OCI-LY1 (cell line): ENCODE data around the gene TBCE.

Experiments
- H2AFZ ChIP-seq: fragments of 200-600 bp; sonication (generic), shearing (Covaris generic); 2 replicates; pipeline ENCODE4 v1.6.0; 2014; ENCODE audit warnings: antibody characterized with exemption, mild to moderate bottlenecking, low read length
- H3F3A ChIP-seq: fragments of 200-600 bp; sonication (generic), shearing (Covaris generic); 2 replicates; pipeline ENCODE4 v1.6.0; 2014; ENCODE audit warnings: mild to moderate bottlenecking, antibody characterized with exemption, low read length, moderate library complexity; ENCODE audit not compliant: insufficient read depth
- H3K27ac ChIP-seq: fragments of 200-600 bp; sonication (generic); 2 replicates; pipeline ENCODE4 v1.5.1; 2014; ENCODE audit warnings: low read length, mixed run types, mild to moderate bottlenecking, low read depth; ENCODE audit not compliant: poor library complexity, severe bottlenecking
- H3K27me3 ChIP-seq: fragments of 200-600 bp; sonication (generic); 2 replicates; pipeline ENCODE4 v1.6.0; 2014; ENCODE audit warnings: antibody characterized with exemption, mild to moderate bottlenecking, low read length, moderate library complexity; ENCODE audit not compliant: insufficient read depth
- H3K36me3 ChIP-seq: fragments of 200-600 bp; sonication (generic); 2 replicates; pipeline ENCODE4 v1.6.1; 2014; ENCODE audit warnings: mild to moderate bottlenecking, antibody characterized with exemption, low read length, moderate library complexity, mixed read lengths; ENCODE audit not compliant: insufficient read depth
- H3K4me1 ChIP-seq: fragments of 200-600 bp; sonication (generic); 2 replicates; pipeline ENCODE4 v1.5.1; 2014; ENCODE audit warnings: mild to moderate bottlenecking, low read length, moderate library complexity; ENCODE audit not compliant: insufficient read depth, severe bottlenecking
- H3K4me2 ChIP-seq: fragments of 200-600 bp; sonication (generic), shearing (Covaris generic); 2 replicates; pipeline ENCODE4 v1.6.1; 2014; ENCODE audit warnings: low read length
- H3K4me3 ChIP-seq: fragments of 200-600 bp; sonication (generic); 2 replicates; pipeline ENCODE4 v1.5.1; 2014; ENCODE audit warnings: low read length, low read depth, mild to moderate bottlenecking, mixed read lengths; ENCODE audit not compliant: poor library complexity, severe bottlenecking
- H3K79me2 ChIP-seq: fragments of 200-600 bp; shearing (Covaris generic); 2 replicates; pipeline ENCODE4 v1.6.1; 2016; ENCODE audit warnings: mixed run types, low read length, mixed read lengths; ENCODE audit not compliant: insufficient read depth
- H3K9ac ChIP-seq: fragments of 200-600 bp; sonication (generic), shearing (Covaris generic); 2 replicates; pipeline ENCODE4 v1.6.1; 2014; ENCODE audit warnings: mild to moderate bottlenecking, low read length, mixed read lengths
- H3K9me2 ChIP-seq: fragments of 200-600 bp; sonication (generic), shearing (Covaris generic); 2 replicates; pipeline ENCODE4 v1.6.1; 2014; ENCODE audit warnings: low read depth, mild to moderate bottlenecking, low read length, mixed read lengths
- H3K9me3 ChIP-seq: fragments of 200-600 bp; shearing (Covaris generic); 2 replicates; pipeline ENCODE4 v1.6.1; 2014; ENCODE audit warnings: low read length, mixed read lengths
- H4K20me1 ChIP-seq: fragments of 200-600 bp; sonication (generic), shearing (Covaris generic); 2 replicates; pipeline ENCODE4 v1.6.0; 2016; ENCODE audit warnings: mild to moderate bottlenecking, low read length; ENCODE audit not compliant: insufficient read depth
- EZH2 ChIP-seq: fragments of 200-600 bp; sonication (generic), shearing (Covaris generic); IDR thresholded peaks from 2 replicates; pipeline ENCODE4 v1.8.0; 2017; ENCODE audit warnings: borderline replicate concordance, mixed run types, mild to moderate bottlenecking, antibody characterized with exemption, low read length, moderate library complexity, mixed read lengths
- TF ChIP-seq, protein P1 (sequence below): fragments of 200-600 bp; sonication (generic), shearing (Covaris generic); IDR thresholded peaks from 2 replicates; pipeline ENCODE4 v1.5.1; 2017; ENCODE audit warnings: mild to moderate bottlenecking, antibody characterized with exemption, low read length, moderate library complexity, mixed read lengths

The TBCE gene

DNA sequence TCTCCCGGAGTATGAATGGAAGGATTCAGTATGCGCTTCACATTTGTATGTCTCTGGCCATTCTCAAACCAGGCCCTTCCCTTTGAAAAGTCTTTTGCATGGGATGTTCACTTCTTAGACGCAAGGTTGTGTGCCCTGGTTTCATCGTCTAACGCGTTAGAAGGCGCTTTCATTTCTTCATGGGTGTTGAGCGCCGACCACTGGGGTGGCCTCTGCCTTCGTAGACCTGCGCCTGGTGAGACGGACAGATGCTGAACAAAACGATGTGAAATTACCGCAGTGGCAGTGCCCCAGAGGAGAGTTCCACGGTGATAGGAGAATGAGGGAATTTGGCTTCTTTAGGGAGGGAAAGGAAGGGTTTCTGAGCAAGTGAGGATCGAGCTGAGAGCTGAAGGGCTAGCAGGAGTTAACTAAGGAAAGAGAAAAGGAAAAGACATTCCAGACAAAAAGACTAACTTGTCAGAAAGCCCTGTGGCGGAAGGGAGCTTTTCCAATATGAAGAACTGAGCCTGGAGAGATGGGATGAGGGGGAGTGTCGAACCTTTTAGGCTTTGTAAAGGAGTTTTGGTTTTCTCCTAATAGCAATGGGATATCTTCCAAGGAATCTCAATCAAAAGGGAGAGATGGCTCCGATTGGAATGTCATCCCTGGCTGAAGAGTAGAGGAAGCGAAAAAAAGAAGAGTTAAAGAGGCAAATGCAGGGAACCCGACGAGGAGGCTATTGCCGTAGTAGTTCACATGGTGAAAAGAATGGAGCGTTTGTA, 37.9 kb upstream of the TBCE start:
- H3K27ac ChIP-seq, result peak overlapping the region; percentile 93
- H3K9me2 ChIP-seq, result no peaks in the 10 kb centered on the region
- no peaks in the 10 kb centered on the region for H4K20me1 ChIP-seq
- H3K4me1 ChIP-seq, result peaks cover 50% of the 10 kb centered on the region
- H3K79me2 ChIP-seq, result peaks cover 74% of the 10 kb centered on the region
- no peaks in the 10 kb centered on the region for H3K9me3 ChIP-seq
- no peak for TF ChIP-seq EZH2
- TF ChIP-seq, protein P1, sequence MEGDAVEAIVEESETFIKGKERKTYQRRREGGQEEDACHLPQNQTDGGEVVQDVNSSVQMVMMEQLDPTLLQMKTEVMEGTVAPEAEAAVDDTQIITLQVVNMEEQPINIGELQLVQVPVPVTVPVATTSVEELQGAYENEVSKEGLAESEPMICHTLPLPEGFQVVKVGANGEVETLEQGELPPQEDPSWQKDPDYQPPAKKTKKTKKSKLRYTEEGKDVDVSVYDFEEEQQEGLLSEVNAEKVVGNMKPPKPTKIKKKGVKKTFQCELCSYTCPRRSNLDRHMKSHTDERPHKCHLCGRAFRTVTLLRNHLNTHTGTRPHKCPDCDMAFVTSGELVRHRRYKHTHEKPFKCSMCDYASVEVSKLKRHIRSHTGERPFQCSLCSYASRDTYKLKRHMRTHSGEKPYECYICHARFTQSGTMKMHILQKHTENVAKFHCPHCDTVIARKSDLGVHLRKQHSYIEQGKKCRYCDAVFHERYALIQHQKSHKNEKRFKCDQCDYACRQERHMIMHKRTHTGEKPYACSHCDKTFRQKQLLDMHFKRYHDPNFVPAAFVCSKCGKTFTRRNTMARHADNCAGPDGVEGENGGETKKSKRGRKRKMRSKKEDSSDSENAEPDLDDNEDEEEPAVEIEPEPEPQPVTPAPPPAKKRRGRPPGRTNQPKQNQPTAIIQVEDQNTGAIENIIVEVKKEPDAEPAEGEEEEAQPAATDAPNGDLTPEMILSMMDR, result peak; percentile 57
- no peaks in the 10 kb centered on the region for H3F3A ChIP-seq
- peak overlapping the region; percentile 76 for H3K9ac ChIP-seq
- H2AFZ ChIP-seq, result no peak overlapping the region
- H3K27me3 ChIP-seq, result no peaks in the 10 kb centered on the region
- H3K36me3 ChIP-seq, result peaks cover 9% of the 10 kb centered on the region; the same call in 1 of the 2 replicates
- peak overlapping the region; percentile 81 for H3K4me2 ChIP-seq
- peak overlapping the region; percentile 79 for H3K4me3 ChIP-seq

DNA sequence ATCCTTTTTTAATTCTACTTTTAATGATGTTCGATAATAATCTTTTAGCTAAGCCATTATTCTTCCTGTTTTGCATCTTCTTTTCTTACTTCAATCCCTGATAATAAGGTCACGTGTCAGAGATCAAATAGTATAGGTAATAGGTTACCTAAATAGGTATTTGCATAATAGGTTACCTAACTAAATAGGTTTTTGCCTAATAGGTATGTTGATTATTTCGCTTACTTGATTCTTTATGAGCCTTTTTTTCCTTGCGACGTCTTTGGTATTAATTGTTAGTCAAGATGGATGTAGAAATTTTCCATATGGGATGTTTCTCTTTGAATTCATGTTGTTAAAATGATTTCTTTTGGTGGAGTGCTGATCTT, 36.3 kb upstream of the TBCE start:
- Histone ChIP-seq H3K9me3 (no peaks in the 10 kb centered on the region), H4K20me1 (no peaks in the 10 kb centered on the region), H3K27me3 (no peaks in the 10 kb centered on the region), H3K4me1 (peaks cover 34% of the 10 kb centered on the region), H3F3A (no peaks in the 10 kb centered on the region), H3K4me2 (peak overlapping the region; percentile 81), H2AFZ (no peak overlapping the region), H3K9ac (peak overlapping the region; percentile 63), H3K4me3 (peak overlapping the region; percentile 79), H3K9me2 (no peaks in the 10 kb centered on the region), H3K79me2 (peaks cover 59% of the 10 kb centered on the region), H3K27ac (peak overlapping the region; percentile 93), H3K36me3 (peaks cover 15% of the 10 kb centered on the region)
- TF ChIP-seq, protein P1, result no peak
- no peak for TF ChIP-seq EZH2

- Histone ChIP-seq H3F3A (no peaks in the 10 kb centered on the region), H3K4me2 (peak overlapping the region; percentile 81), H3K9me2 (no peaks in the 10 kb centered on the region), H3K4me1 (peaks cover 29% of the 10 kb centered on the region), H3K9ac (peak overlapping the region; percentile 34; the same call in 1 of the 2 replicates), H3K36me3 (peaks cover 16% of the 10 kb centered on the region), H3K9me3 (no peaks in the 10 kb centered on the region), H4K20me1 (no peaks in the 10 kb centered on the region), H3K4me3 (peak overlapping the region; percentile 79), H3K27ac (no peak overlapping the region), H3K27me3 (no peaks in the 10 kb centered on the region), H3K79me2 (peaks cover 54% of the 10 kb centered on the region), H2AFZ (no peak overlapping the region)
- TF ChIP-seq, protein P1, result no peak
- no peak for TF ChIP-seq EZH2
Measured at GRCh38 chr1:235331401-235331800, 35.8 kb upstream of the TBCE start.
